Measurements from ENCODE around the gene OPA3.

Gene OPA3

DNA sequence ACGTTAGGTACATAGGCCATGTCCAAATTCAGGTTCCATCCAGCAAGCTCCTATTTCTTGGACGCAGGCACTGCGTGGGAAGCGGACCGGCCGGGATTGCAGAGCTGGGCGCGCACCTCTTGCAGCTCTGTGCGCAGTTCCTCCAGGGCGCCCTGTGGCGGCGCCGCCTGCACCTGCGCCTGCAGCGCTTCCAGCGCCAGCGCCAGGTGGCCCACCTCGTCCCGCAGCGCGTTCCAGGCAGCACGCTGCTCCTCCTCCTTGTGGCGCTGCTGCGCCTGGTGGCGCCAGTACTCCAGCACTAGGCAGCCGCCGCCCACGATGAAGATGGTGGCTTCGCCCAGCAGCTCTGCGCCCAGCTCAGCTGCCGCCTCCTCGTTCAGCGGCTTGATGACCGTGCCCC lies 31.1 kb downstream of the OPA3 start:
- Mint-ChIP-seq H3K27me3 (ENCODE audit: low read depth) (peaks cover 13% of the 10 kb centered on the region), H3K36me3 (ENCODE audit: low read depth) (peaks cover 6% of the 10 kb centered on the region), H3K4me1 (peaks cover 9% of the 10 kb centered on the region), H3K27ac (no peak overlapping the region), H3K9me3 (no peaks in the 10 kb centered on the region), H3K4me3 (no peak overlapping the region)
- TF ChIP-seq, protein P1, sequence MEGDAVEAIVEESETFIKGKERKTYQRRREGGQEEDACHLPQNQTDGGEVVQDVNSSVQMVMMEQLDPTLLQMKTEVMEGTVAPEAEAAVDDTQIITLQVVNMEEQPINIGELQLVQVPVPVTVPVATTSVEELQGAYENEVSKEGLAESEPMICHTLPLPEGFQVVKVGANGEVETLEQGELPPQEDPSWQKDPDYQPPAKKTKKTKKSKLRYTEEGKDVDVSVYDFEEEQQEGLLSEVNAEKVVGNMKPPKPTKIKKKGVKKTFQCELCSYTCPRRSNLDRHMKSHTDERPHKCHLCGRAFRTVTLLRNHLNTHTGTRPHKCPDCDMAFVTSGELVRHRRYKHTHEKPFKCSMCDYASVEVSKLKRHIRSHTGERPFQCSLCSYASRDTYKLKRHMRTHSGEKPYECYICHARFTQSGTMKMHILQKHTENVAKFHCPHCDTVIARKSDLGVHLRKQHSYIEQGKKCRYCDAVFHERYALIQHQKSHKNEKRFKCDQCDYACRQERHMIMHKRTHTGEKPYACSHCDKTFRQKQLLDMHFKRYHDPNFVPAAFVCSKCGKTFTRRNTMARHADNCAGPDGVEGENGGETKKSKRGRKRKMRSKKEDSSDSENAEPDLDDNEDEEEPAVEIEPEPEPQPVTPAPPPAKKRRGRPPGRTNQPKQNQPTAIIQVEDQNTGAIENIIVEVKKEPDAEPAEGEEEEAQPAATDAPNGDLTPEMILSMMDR (IDR thresholded peaks at IDR 0.05; ENCODE audit: unreplicated experiment in 3 of 3), result no peak

DNA sequence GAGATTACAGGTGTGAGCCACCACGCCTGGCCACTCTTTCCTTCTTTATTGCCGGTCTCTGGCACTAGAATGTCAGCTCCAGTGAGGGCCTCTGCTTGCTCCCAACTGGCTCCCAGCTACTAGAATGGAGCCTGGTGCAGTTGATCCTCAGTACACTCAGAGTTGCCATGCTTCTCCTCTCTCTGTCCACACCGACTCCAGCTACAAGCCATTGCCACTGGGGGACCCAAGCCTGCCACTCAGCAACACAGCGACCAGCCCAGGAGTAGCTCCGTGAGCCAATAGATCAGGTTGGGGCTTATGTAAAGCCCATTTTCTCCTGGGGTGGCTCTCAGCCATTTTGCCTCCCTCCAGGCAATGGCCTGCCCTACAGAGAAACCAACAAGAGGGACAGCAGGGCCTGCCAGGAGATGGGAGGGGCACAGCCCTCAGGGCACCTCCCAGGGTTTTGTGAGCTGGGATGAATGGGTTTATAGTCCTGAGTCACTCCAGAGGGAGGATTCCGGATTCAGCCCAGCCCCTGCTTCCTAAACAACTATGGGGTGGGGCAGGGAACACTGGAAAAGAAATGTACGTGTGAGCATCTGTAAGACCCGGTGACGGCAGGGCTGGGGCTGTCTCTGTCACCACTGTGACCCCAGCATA lies 36.5 kb downstream of the OPA3 start:
- peaks cover 5% of the 10 kb centered on the region for H3K4me1 Mint-ChIP-seq
- no peak overlapping the region for H3K4me3 Mint-ChIP-seq
- peaks cover 7% of the 10 kb centered on the region for H3K27me3 Mint-ChIP-seq (ENCODE audit: low read depth)
- H3K9me3 Mint-ChIP-seq, result no peaks in the 10 kb centered on the region
- H3K36me3 Mint-ChIP-seq (ENCODE audit: low read depth), result peaks cover 4% of the 10 kb centered on the region
- TF ChIP-seq, protein P1 (IDR thresholded peaks at IDR 0.05; ENCODE audit: unreplicated experiment in 3 of 3), result no peak
- H3K27ac Mint-ChIP-seq, result no peak overlapping the region

DNA sequence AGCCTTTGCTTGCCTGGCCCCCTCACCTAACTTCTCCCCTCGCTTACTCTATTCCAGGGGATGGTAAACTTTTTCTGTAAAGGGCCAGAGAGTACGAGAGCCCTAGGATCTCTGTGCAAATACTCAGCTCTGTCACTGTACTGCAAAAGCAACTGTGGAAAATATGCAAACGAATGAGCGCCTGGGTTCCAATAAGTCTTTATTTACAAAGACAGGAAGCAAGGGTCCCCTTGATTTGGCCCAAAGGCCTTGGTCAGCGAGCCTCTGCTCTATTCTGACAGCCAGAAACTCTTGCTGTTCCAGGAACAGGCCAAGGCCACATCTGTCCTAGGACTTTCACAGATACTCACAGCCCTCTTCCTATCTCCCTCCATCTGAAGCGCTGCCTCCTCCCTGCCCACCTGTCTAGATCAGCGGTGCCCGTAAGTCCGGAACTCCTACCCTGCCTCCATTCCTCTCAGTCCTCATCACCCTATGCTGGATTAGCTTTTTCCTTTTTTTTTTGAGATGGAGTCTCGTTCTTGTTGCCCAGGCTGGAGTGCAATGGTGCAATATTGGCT lies 37.3 kb downstream of the OPA3 start:
- H3K36me3 Mint-ChIP-seq (ENCODE audit: low read depth), result no peaks in the 10 kb centered on the region
- no peak overlapping the region for H3K4me3 Mint-ChIP-seq
- H3K27ac Mint-ChIP-seq, result no peak overlapping the region
- peaks cover 7% of the 10 kb centered on the region for H3K27me3 Mint-ChIP-seq (ENCODE audit: low read depth)
- H3K4me1 Mint-ChIP-seq, result peaks cover 5% of the 10 kb centered on the region
- no peaks in the 10 kb centered on the region for H3K9me3 Mint-ChIP-seq
- TF ChIP-seq, protein P1 (IDR thresholded peaks at IDR 0.05; ENCODE audit: unreplicated experiment in 3 of 3), result no peak

DNA sequence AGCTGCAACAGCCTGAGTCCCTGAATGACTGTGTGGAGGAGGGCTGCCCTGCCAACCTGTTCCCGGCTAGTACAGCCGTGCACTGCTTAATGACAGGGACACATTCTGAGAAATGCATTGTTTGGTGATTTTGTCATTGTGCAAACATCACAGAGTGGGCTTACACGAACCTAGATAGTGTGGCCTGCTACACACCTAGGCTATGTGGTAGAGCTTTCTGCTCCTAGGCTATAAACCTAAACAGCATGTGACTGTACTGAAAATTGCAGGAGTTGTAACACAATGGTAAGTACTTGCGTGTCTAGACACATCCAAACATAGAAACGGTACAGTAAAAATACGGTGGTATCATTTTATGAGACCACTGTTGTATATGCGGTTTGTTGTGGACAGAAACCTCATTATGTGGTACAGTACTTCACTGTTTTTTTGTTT lies 42.4 kb downstream of the OPA3 start:
- H3K27me3 Mint-ChIP-seq (ENCODE audit: low read depth), result no peaks in the 10 kb centered on the region

DNA sequence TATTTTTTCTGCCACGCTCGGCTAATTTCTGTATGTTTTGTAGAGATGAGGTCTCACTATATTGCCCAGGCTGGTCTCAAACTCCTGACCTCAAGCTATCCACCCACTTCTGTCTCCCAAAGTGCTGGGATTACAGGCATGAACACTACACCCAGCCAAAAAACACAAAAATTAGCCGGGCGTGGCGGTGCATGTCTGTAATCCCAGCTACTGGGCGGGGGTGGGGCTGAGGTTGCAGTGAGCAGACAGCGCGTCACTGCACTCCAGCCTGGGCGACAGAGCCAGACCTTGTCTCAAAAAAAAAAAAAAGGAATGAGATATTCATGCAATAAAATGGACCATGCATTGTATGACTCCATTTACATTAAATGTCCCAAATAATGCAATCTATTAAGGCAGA lies 45.1 kb downstream of the OPA3 start:
- H3K4me3 Mint-ChIP-seq, result no peak overlapping the region

More for the DNA sequence above, 42.4 kb downstream of the OPA3 start:
- H3K4me1 Mint-ChIP-seq, result no peaks in the 10 kb centered on the region
- H3K4me3 Mint-ChIP-seq, result no peak overlapping the region
- no peak overlapping the region for H3K27ac Mint-ChIP-seq
- TF ChIP-seq, protein P1 (IDR thresholded peaks at IDR 0.05; ENCODE audit: unreplicated experiment in 3 of 3), result no peak
- H3K9me3 Mint-ChIP-seq, result no peaks in the 10 kb centered on the region
- H3K36me3 Mint-ChIP-seq (ENCODE audit: low read depth), result no peaks in the 10 kb centered on the region

More for the DNA sequence above, 45.1 kb downstream of the OPA3 start:
- Mint-ChIP-seq H3K27me3 (ENCODE audit: low read depth) (no peaks in the 10 kb centered on the region), H3K9me3 (peaks cover 5% of the 10 kb centered on the region), H3K36me3 (ENCODE audit: low read depth) (no peaks in the 10 kb centered on the region), H3K27ac (no peak overlapping the region), H3K4me1 (no peaks in the 10 kb centered on the region)
- TF ChIP-seq, protein P1 (IDR thresholded peaks at IDR 0.05; ENCODE audit: unreplicated experiment in 3 of 3), result no peak

Measured in nephron (organoid).